Measurements from ENCODE around the gene PXMP4.
A peak's percentile ranks its signal among the peaks of the same experiment; 100 is the strongest.

DNA sequence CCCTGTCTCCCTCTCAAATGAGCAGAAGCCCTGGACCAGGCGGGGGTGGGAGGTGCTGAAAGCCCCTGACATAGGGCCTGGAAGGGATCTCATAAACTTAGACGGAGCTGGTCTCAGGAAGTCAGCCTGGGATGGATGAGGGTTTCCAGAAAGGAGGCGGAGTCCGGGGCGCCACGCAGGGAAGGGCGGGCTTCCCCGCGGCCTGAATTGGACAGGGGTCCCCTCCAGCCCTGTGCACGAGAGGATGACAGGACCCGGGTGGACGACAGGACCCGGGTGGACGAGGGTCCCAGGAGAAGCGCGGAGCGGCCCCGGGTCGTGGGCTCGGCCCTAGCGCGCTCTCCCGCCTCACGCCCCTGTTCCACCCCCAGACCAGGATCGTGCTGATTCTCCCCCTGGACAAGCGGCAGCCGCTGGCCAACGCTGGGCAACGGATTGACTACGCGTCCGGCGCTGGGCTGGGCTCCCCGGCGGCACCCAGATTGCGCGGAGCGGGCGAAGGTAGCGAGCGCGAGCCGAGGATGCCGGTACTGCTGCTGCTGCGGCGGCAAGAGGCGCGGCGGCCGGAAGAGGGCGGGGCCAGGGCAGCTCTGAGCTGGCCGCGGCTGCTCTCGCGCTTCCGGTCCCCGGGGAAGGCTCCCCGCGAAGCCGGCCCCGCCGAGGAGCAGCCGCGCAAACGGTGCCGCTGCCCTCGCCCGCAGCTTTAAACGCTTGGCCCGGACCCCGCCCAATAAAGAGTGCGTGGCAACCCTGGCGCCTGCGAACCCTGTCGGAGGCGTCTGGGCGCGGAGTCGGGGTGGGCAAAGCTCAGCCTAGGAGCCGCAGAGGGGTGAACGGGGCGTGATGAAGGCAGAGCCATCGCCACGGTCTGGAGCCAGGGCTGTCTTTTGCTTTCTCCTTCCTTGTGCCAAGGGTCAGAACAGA lies 56.7 kb downstream of the PXMP4 start:
- TF ChIP-seq EP300 (conservative IDR thresholded peaks at IDR 0.05; ENCODE audit: poor library complexity, severe bottlenecking) (no peak), RAD21 (conservative IDR thresholded peaks at IDR 0.05) (peak; percentile 41), MXI1 (conservative IDR thresholded peaks at IDR 0.05; ENCODE audit: poor library complexity, severe bottlenecking) (peak; percentile 62), POLR2AphosphoS5 (IDR thresholded peaks at IDR 0.05) (peak; percentile 81), EZH2 (IDR thresholded peaks at IDR 0.05; ENCODE audit: borderline replicate concordance, insufficient read depth, low read length, poor library complexity, severe bottlenecking) (no peak), SMC3 (conservative IDR thresholded peaks at IDR 0.05; ENCODE audit: poor library complexity) (peak; percentile 59), TAF1 (IDR thresholded peaks at IDR 0.05; ENCODE audit: low read depth) (peak; percentile 40)
- TF ChIP-seq, protein P1, sequence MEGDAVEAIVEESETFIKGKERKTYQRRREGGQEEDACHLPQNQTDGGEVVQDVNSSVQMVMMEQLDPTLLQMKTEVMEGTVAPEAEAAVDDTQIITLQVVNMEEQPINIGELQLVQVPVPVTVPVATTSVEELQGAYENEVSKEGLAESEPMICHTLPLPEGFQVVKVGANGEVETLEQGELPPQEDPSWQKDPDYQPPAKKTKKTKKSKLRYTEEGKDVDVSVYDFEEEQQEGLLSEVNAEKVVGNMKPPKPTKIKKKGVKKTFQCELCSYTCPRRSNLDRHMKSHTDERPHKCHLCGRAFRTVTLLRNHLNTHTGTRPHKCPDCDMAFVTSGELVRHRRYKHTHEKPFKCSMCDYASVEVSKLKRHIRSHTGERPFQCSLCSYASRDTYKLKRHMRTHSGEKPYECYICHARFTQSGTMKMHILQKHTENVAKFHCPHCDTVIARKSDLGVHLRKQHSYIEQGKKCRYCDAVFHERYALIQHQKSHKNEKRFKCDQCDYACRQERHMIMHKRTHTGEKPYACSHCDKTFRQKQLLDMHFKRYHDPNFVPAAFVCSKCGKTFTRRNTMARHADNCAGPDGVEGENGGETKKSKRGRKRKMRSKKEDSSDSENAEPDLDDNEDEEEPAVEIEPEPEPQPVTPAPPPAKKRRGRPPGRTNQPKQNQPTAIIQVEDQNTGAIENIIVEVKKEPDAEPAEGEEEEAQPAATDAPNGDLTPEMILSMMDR (IDR thresholded peaks at IDR 0.05; ENCODE audit: poor library complexity, severe bottlenecking): peak; percentile 39
- TF ChIP-seq, protein P2, sequence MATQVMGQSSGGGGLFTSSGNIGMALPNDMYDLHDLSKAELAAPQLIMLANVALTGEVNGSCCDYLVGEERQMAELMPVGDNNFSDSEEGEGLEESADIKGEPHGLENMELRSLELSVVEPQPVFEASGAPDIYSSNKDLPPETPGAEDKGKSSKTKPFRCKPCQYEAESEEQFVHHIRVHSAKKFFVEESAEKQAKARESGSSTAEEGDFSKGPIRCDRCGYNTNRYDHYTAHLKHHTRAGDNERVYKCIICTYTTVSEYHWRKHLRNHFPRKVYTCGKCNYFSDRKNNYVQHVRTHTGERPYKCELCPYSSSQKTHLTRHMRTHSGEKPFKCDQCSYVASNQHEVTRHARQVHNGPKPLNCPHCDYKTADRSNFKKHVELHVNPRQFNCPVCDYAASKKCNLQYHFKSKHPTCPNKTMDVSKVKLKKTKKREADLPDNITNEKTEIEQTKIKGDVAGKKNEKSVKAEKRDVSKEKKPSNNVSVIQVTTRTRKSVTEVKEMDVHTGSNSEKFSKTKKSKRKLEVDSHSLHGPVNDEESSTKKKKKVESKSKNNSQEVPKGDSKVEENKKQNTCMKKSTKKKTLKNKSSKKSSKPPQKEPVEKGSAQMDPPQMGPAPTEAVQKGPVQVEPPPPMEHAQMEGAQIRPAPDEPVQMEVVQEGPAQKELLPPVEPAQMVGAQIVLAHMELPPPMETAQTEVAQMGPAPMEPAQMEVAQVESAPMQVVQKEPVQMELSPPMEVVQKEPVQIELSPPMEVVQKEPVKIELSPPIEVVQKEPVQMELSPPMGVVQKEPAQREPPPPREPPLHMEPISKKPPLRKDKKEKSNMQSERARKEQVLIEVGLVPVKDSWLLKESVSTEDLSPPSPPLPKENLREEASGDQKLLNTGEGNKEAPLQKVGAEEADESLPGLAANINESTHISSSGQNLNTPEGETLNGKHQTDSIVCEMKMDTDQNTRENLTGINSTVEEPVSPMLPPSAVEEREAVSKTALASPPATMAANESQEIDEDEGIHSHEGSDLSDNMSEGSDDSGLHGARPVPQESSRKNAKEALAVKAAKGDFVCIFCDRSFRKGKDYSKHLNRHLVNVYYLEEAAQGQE (IDR thresholded peaks at IDR 0.05; ENCODE audit: borderline replicate concordance): peak; percentile 58

All from neural cell (in vitro differentiated cells).